ENCODE measurements around the gene SIVA1. TPM values are rescaled to one million over a fixed set of nuclear protein-coding genes. Genes with fewer than 3 reads are reported as not detected.

SIVA1 gene
- total RNA-seq, 1 experiment from 2014 or later = 249 TPM

- H3K27me3 ChIP-seq (ENCODE audit: control insufficient read depth, insufficient read depth, low read length) = peaks cover 16% of the 10 kb centered on the region
- peaks cover 2% of the 10 kb centered on the region for H3K36me3 ChIP-seq (replicated peaks; ENCODE audit: control insufficient read depth, insufficient read depth, low read length)
- no peak overlapping the region for H3K4me3 ChIP-seq (ENCODE audit: insufficient read depth, low read depth, low read length)
- DNase-seq = peak; percentile 91
Measured at GRCh38 chr14:104792945-104793702, 40.2 kb downstream of the SIVA1 start.

GRCh38 chr14:104793703-104793959 lies 40.7 kb downstream of the SIVA1 start:
- peaks cover 2% of the 10 kb centered on the region for H3K36me3 ChIP-seq (replicated peaks; ENCODE audit: control insufficient read depth, insufficient read depth, low read length)
- H3K4me3 ChIP-seq (ENCODE audit: insufficient read depth, low read depth, low read length) = no peak overlapping the region
- peaks cover 21% of the 10 kb centered on the region for H3K27me3 ChIP-seq (ENCODE audit: control insufficient read depth, insufficient read depth, low read length)
- no peak for DNase-seq

GRCh38 chr14:104794099-104794498 lies 41.2 kb downstream of the SIVA1 start:
- peak overlapping the region; percentile 61 for H3K4me3 ChIP-seq (ENCODE audit: insufficient read depth, low read depth, low read length)
- H3K36me3 ChIP-seq (replicated peaks; ENCODE audit: control insufficient read depth, insufficient read depth, low read length) = peaks cover 2% of the 10 kb centered on the region
- DNase-seq = peak; percentile 99
- peaks cover 22% of the 10 kb centered on the region for H3K27me3 ChIP-seq (ENCODE audit: control insufficient read depth, insufficient read depth, low read length)

- H3K36me3 ChIP-seq (replicated peaks; ENCODE audit: control insufficient read depth, insufficient read depth, low read length) = peaks cover 2% of the 10 kb centered on the region
- H3K4me3 ChIP-seq (ENCODE audit: insufficient read depth, low read depth, low read length) = peak overlapping the region; percentile 61
- H3K27me3 ChIP-seq (ENCODE audit: control insufficient read depth, insufficient read depth, low read length) = peaks cover 22% of the 10 kb centered on the region
- DNase-seq = peak; percentile 88
Measured at GRCh38 chr14:104794631-104794992, 41.7 kb downstream of the SIVA1 start.

GRCh38 chr14:104794993-104795780 lies 42.2 kb downstream of the SIVA1 start, which contains the start of gene AKT1:
Gene AKT1 (minus strand): TSS chr14:104795748. CDS start chr14:104792643, 3,105 bp downstream.
- Histone ChIP-seq H3K27me3 (ENCODE audit: control insufficient read depth, insufficient read depth, low read length) (peaks cover 22% of the 10 kb centered on the region), H3K36me3 (replicated peaks; ENCODE audit: control insufficient read depth, insufficient read depth, low read length) (peaks cover 2% of the 10 kb centered on the region), H3K4me3 (ENCODE audit: insufficient read depth, low read depth, low read length) (peak within 1 kb of the TSS; percentile 61)
- DNase-seq = peak; percentile 89

GRCh38 chr14:104795781-104796686 lies 43.1 kb downstream of the SIVA1 start:
- peaks cover 24% of the 10 kb centered on the region for H3K27me3 ChIP-seq (ENCODE audit: control insufficient read depth, insufficient read depth, low read length)
- H3K36me3 ChIP-seq (replicated peaks; ENCODE audit: control insufficient read depth, insufficient read depth, low read length) = peaks cover 2% of the 10 kb centered on the region
- DNase-seq = peak; percentile 97
- peak overlapping the region; percentile 48 for H3K4me3 ChIP-seq (ENCODE audit: insufficient read depth, low read depth, low read length)

- no peak overlapping the region for H3K4me3 ChIP-seq (ENCODE audit: insufficient read depth, low read depth, low read length)
Measured at GRCh38 chr14:104796687-104797081, 43.7 kb downstream of the SIVA1 start.

GRCh38 chr14:104797115-104798044 lies 44.4 kb downstream of the SIVA1 start:
- DNase-seq = peak; percentile 78
- Histone ChIP-seq H3K4me3 (ENCODE audit: insufficient read depth, low read depth, low read length) (no peak overlapping the region), H3K27me3 (ENCODE audit: control insufficient read depth, insufficient read depth, low read length) (peaks cover 37% of the 10 kb centered on the region), H3K36me3 (replicated peaks; ENCODE audit: control insufficient read depth, insufficient read depth, low read length) (no peaks in the 10 kb centered on the region)

More at GRCh38 chr14:104796687-104797081, 43.7 kb downstream of the SIVA1 start:
- Histone ChIP-seq H3K36me3 (replicated peaks; ENCODE audit: control insufficient read depth, insufficient read depth, low read length) (no peaks in the 10 kb centered on the region; the same call in 1 of the 2 replicates), H3K27me3 (ENCODE audit: control insufficient read depth, insufficient read depth, low read length) (peaks cover 30% of the 10 kb centered on the region)
- DNase-seq = peak; percentile 77

GRCh38 chr14:104798300-104799243 lies 45.6 kb downstream of the SIVA1 start:
- no peak overlapping the region for H3K4me3 ChIP-seq (ENCODE audit: insufficient read depth, low read depth, low read length)
- DNase-seq = no peak
- no peaks in the 10 kb centered on the region for H3K36me3 ChIP-seq (replicated peaks; ENCODE audit: control insufficient read depth, insufficient read depth, low read length)
- H3K27me3 ChIP-seq (ENCODE audit: control insufficient read depth, insufficient read depth, low read length) = peaks cover 39% of the 10 kb centered on the region

- Histone ChIP-seq H3K36me3 (replicated peaks; ENCODE audit: control insufficient read depth, insufficient read depth, low read length) (no peaks in the 10 kb centered on the region), H3K27me3 (ENCODE audit: control insufficient read depth, insufficient read depth, low read length) (peaks cover 39% of the 10 kb centered on the region), H3K4me3 (ENCODE audit: insufficient read depth, low read depth, low read length) (peak overlapping the region; percentile 71)
- peak; percentile 96 for DNase-seq
Measured at GRCh38 chr14:104799244-104800014, 46.5 kb downstream of the SIVA1 start.

- no peaks in the 10 kb centered on the region for H3K36me3 ChIP-seq (replicated peaks; ENCODE audit: control insufficient read depth, insufficient read depth, low read length)
- DNase-seq = peak; percentile 97
- H3K27me3 ChIP-seq (ENCODE audit: control insufficient read depth, insufficient read depth, low read length) = peaks cover 39% of the 10 kb centered on the region
- peak overlapping the region; percentile 71 for H3K4me3 ChIP-seq (ENCODE audit: insufficient read depth, low read depth, low read length)
Measured at GRCh38 chr14:104800015-104800770, 47.2 kb downstream of the SIVA1 start.

Measured in H7 (cell line).